ENCODE results near the gene NFKBIE. TPM values are rescaled to one million over a fixed set of nuclear protein-coding genes. Genes with fewer than 3 reads are reported as not detected.

NFKBIE gene
- total RNA-seq, 2 experiments from 2014 or later, result 43.0 to 43.1 TPM

- Mint-ChIP-seq H3K27me3 (peaks cover 38% of the 10 kb centered on the region), H3K4me3 (peak overlapping the region; percentile 54), H3K36me3 (ENCODE audit: low read depth) (peaks cover 29% of the 10 kb centered on the region), H3K27ac (no peak overlapping the region), H3K9me3 (no peaks in the 10 kb centered on the region), H3K4me1 (ENCODE audit: low read depth) (peaks cover 15% of the 10 kb centered on the region)
- H3K36me3 ChIP-seq (ENCODE audit: insufficient read depth, low read length), result peaks cover 27% of the 10 kb centered on the region
- ATAC-seq (ENCODE audit: poor library complexity) (no peak), DNase-seq (no peak)
- H3K4me3 ChIP-seq (ENCODE audit: low read length), result peak overlapping the region; percentile 7
- ChIA-PET POLR2A (interaction anchor here (0.7 to 4.0 kb wide), 2 partner anchors 15 to 22 kb away, joined by 4 to 18 read pairs; partner anchors contain the start of gene AARS2), CTCF (interaction anchor here (3.1 kb wide), 1 partner anchor 15 kb away, joined by 12 read pairs; the partner anchor contains the start of gene AARS2)
- no peak overlapping the region for H3K27ac ChIP-seq (ENCODE audit: low read depth in 1 of 2, low read length in 2 of 2)
- intact Hi-C loops (cut with DNase I, micrococcal nuclease), result no loop called here
- H3K9me3 ChIP-seq (ENCODE audit: control insufficient read depth in 1 of 2, insufficient read depth in 1 of 2, low read length in 2 of 2), result peaks cover 0 to 5% of the 10 kb centered on the region in 2 experiments
- H3K27me3 ChIP-seq (ENCODE audit: control insufficient read depth in 1 of 2, insufficient read depth in 2 of 2, low read length in 2 of 2), result peaks cover 34 to 39% of the 10 kb centered on the region in 2 experiments
- H3K4me1 ChIP-seq (ENCODE audit: insufficient read depth, low read length), result peaks cover 16% of the 10 kb centered on the region
- no peak for TF ChIP-seq CTCF (IDR thresholded peaks at IDR 0.05)
Observed at GRCh38 chr6:44298055-44298803, 32.9 kb upstream of the NFKBIE start.

- Mint-ChIP-seq H3K9me3 (no peaks in the 10 kb centered on the region), H3K4me1 (ENCODE audit: low read depth) (peaks cover 15% of the 10 kb centered on the region), H3K4me3 (peak overlapping the region; percentile 54), H3K36me3 (ENCODE audit: low read depth) (peaks cover 23% of the 10 kb centered on the region), H3K27ac (no peak overlapping the region), H3K27me3 (peaks cover 44% of the 10 kb centered on the region)
- Histone ChIP-seq H3K4me1 (ENCODE audit: insufficient read depth, low read length) (peaks cover 16% of the 10 kb centered on the region), H3K27ac (ENCODE audit: low read depth in 1 of 2, low read length in 2 of 2) (no peak overlapping the region), H3K4me3 (ENCODE audit: low read length) (peak overlapping the region; percentile 40), H3K36me3 (ENCODE audit: insufficient read depth, low read length) (peaks cover 18% of the 10 kb centered on the region), H3K9me3 (ENCODE audit: control insufficient read depth in 1 of 2, insufficient read depth in 1 of 2, low read length in 2 of 2) (peaks cover 0 to 5% of the 10 kb centered on the region in 2 experiments), H3K27me3 (ENCODE audit: control insufficient read depth in 1 of 2, insufficient read depth in 2 of 2, low read length in 2 of 2) (peaks cover 38 to 46% of the 10 kb centered on the region in 2 experiments)
- POLR2A ChIA-PET, result interaction anchor here (4.0 kb wide), 1 partner anchor 16 kb away, joined by 18 read pairs; the partner anchor contains the start of gene AARS2
- DNase-seq (peak; percentile 13 to 71 (median 44)), ATAC-seq (ENCODE audit: poor library complexity) (peak; percentile 88)
- CTCF ChIA-PET, result interaction anchor here (1.3 to 3.1 kb wide), 3 partner anchors 8 to 29 kb away, joined by 4 to 12 read pairs (median 4); partner anchors contain the start of gene AARS2
- no peak for TF ChIP-seq CTCF (IDR thresholded peaks at IDR 0.05)
- intact Hi-C loops (cut with DNase I, micrococcal nuclease), result no loop called here
Observed at GRCh38 chr6:44297063-44298038, 32.0 kb upstream of the NFKBIE start.
